HK-2 (cell line): ENCODE measurements around the gene BORCS5.

Source experiments
- DNase-seq: peaks from one replicate; pipeline ENCODE4 v3.0.0-alpha.2; 2018; ENCODE audit not compliant: unreplicated experiment

The BORCS5 gene

DNA sequence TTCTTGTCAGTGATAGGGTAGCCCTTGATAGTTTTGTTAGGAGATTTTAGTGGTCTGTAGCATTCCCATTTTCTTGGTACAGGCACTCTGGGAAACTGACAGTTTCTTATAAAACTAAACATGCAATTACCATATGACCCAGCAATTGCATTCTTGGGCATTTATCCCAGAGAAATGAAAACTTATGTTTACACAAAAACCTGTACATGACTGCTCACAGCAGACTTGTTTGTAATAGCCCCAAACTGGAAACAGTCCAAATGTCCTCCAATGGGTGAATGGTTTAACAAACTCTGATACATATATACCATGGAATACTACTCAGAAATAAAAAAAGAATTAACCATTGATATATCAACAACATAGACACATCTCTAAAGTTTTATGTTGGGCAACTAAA, 75.5 kb downstream of the BORCS5 start:
- no peak for DNase-seq

DNA sequence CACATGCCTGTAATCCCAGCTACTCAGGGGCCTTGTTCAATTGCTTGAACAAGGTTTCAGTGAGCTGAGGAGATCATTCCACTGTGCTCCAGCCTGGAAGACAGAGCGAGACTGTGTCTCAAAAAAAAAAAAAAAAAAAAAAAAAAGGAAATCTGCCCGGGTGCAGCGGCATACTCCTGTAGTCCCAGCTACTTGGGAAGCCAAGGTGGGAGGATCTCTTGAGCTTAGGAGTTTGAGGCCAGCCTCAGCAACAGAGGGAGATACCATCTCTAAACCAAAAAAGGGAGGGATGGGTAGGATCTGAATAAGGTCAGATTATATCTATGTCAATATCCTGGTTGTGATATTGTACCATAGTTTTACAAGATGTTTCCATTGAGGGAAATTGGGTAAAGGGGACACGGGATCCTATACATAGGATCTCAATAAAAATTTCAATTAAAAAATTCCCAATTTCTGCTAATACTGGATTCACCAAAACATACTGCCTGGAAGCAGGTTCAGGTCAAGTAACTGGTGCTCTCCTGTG, 76.4 kb downstream of the BORCS5 start:
- DNase-seq, result no peak

DNA sequence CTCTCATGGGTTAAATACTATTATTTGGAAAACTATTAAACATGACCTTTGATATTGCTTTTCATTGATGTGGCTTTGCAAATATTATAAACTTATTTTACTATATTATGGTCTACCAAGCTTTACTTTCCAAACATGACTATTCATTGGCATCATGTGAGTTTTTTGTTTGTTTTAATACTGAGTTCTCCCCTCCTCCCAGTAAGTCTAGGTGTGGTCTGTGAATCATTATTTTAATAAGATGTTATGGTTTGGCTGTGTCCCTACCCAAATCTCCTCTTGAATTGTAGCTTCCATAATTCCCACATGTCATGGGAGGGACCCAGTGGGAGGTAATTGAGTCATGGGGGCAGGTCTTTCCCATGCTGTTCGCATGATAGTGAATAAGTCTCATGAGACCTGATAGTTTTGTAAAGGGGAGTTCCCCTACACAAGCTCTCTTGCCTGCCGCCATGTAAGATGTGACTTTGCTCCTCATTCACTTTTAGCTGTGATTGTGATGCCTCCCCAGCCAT, 80.0 kb downstream of the BORCS5 start:
- no peak for DNase-seq

DNA sequence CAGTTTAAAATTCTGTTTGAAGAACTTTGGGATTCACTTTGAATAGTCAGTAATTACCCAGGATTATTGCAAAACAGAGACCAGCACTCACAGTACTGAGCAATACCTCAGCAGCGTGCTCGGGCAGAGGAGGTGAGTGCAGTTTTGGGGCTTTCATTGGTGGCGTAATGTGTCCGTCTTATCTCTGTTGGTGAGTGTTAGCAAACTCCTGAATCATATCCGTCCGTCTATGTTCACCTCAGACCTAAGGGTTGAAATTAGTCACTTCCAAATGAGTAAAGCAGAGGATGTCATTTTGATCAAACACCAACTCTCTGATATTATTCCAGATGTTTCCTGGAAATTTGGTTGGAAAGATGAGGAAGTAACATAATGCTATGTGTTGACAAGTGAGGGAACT, 82.8 kb downstream of the BORCS5 start:
- no peak for DNase-seq

DNA sequence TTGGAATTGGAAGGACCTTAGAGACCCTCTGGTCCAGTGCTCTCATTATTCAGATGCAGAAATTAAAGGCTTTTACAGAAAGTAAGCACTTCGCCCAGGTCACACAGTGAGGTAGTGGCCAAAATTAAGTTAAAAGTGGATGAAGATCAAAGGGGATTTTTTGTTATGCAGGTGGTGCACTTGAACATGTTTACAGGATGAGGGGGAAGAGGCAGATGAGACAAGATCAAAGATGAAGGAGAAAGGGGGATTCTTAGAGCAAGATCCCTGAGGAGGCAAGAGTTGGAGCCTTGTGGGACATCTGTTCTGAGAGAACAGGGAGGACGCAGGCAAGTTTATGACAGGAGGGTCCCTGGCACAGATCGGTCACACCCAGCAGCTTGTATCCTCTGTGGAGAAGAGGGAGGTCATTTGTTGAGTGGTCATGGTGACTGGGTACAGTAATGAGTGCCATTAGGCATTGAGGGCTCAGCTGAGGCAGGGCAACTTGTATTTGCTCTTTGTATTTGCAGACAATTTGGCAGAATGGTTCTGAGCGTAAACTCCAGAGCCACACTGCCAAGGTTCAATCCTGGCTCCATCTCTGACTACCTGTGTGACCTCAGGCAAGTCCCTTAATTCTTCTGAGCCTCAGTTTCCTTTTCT, 84.0 kb downstream of the BORCS5 start:
- no peak for DNase-seq

DNA sequence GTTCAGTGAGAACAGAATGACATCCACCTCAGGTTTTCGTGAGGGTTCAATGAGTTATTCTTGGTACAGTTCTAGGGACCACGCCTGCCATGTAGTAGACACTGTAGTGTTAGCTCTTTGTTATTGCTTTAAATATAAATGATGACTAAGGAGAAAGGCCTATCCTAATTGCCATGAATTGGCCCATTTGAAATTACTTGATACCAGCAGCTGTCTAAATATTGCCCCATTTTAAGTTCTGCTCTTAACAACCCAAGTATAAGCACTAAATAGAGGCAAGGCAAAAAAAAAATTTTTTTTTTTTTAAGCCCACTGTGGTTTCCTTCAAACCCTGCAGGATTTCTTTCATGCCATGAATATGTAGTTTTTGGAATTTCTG, 84.5 kb downstream of the BORCS5 start:
- no peak for DNase-seq

DNA sequence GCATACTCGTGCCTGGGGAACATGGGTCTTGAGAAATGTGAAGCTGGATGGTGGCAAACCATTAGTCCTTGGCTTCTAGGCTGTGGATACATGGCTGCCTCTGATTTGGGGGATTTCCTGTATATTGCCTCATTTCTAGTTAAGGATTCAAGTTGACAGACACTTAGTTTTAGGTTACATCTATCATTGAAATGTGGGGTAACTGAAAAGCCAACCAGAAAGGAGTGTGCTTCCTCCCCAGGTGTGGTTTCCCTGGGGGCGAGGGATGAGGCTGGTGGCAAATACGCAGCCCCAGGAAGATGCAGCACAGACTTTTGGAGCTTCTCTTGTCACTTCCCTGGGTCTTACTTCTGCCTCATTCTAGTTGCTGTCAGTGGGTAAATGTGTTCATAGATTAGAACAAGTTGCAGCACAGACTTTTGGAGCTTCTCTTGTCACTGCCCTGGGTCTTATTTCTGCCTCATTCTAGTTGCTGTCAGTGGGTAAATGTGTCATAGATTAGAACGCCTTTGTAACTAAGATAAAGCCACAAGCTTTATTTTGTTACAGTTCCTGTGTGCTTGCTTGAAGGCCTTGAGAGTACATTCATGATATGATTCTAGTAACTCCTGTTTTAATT, 85.1 kb downstream of the BORCS5 start:
- no peak for DNase-seq

DNA sequence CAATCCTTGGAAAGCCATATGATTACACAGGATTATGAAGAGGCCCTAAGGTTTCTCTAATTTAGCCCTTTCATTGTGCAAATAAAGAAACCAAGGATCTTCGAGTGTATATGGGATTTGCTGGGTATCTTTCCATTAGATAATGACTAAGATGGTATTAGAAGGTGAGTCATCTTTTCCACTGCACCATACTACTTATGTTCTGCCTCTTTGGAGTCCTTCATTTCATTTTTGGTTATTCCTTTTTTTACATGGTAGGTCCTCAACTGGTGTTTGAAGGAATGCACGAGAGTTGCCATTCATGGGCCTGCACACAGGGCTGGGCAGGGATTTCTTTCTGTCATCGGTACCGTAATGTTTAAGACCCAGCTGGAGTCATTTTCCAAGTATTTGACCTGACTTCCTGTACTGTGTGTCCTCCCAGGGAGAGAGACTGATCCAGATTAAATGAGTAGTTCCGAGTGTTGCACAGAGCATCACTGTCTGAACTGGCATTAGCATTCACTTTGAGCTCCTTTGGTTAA, 85.7 kb downstream of the BORCS5 start:
- DNase-seq, result no peak

DNA sequence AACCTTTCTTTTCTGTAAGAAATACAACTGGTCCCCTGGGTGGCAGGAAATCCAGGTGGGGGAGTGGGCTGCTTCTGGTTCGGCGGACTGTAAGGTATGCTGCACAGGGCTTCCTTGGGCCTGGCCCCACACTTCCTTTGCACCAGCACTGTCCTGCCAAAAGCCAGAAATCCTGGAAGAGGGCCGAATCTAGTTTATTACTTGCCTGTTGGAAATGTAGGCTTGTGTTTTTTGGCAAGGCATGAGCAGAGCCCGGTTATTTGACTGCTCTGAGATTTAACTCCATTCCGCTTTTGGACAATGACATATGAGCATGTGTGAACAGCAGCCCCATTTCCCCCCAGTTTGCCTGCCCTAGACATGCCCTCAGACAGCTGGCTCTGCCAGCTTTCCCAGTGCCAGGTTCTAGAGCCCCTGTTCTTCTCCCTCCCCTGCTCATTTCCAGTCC, 86.6 kb downstream of the BORCS5 start:
- DNase-seq, result no peak

DNA sequence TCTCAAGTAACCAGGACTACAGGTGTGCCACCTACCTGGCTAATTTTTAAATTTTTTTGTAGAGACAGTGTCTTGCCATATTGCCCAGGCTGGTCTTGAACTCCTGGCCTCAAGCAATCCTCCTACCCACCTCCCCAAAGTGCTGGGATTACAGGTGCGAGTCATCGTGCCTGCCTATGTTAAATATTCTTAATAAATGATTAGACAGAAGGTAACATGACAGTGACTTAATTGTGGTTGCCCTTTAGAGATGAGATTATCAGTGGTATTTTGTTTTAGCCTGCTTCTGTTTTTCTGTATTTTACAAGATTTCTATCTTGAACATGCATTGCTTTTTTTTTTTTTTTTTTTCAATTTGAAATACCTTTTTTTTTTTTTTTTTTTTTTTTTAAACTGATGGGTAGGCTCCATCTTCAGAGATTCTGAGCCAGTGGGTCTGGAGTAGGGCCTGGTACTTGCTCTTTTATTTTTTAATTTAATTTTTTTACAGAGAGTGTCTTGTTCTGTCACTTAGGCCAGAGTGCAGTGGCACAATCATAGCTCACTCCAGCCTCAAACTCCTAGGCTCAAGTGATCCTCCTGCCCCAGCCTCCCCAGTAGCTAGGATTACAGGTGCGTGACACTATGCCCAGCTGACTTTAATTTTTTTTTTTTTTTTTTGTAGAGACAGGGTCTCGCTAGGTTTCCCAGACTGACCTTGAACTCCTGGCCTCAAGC, 88.4 kb downstream of the BORCS5 start:
- DNase-seq, result peak; percentile 13

DNA sequence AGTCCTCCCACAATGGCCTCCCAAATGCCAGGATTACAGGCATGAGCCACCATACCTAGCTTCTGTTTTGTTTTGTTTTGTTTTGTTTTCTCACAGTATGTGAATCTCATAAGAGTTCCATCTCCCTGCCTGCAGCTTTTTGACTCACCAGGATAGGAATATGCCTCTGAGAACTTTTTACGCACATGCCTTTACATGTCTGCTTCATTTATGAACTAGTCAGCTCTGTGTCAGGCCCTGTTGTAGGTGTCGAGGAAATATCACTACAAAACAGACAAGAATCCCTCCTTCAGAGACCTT, 89.0 kb downstream of the BORCS5 start:
- no peak for DNase-seq

DNA sequence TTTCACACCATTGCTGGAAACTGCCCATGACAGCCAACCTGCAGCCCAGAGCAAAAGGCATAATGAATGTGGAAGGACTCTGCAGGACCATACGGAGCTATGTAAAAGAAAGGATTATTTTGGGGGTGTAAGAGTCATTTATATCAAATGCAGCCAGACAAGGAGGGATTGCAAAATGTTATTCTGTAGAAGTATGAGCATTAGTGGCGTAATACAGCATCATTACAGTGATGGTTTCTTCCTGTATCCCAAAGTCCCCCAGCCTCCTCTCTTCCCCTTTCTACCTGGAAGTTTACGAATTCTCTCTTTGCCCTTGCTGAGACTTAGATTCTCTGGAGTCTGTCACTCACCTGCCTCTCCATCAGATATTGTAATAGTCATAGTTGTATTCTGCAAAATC, 89.9 kb downstream of the BORCS5 start:
- DNase-seq, result no peak

DNA sequence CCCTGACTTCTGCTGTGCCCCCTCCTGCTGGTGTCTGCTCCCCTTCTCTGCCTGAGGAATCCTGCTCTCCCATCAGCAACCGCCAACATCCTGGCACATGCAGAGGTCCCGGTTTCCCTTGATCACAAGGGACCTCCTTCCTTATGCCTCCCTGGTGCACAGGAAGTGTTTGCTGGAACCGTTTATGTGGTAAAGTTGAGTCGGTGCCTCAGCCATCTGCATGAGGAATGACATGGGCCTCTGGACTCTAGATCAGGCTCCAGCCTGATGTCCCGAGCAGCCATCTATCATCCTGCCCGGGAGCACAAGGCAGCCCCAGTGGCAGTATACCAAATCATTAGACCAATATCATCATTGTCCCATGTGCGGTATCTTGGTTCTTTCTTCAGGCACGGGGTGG, 90.4 kb downstream of the BORCS5 start:
- DNase-seq, result no peak

DNA sequence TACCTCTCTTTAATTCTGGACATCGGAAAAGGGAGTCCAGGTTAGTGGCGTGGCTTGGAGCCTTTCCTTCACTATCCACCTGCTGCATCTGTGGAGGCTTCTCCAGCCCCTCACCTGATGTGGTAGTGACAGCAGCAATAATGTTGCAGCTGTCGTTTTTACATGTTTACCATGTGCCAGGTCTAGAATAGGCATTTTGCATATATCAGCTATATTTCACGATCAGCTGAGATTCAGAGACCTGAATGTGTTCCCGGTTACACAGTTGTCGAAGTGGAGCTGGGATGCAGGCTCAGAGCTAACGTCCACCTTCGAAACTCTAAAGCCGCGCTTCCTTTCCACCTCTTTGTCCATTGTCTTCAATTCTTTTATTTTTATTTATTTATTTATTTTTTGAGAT, 91.0 kb downstream of the BORCS5 start:
- no peak for DNase-seq

DNA sequence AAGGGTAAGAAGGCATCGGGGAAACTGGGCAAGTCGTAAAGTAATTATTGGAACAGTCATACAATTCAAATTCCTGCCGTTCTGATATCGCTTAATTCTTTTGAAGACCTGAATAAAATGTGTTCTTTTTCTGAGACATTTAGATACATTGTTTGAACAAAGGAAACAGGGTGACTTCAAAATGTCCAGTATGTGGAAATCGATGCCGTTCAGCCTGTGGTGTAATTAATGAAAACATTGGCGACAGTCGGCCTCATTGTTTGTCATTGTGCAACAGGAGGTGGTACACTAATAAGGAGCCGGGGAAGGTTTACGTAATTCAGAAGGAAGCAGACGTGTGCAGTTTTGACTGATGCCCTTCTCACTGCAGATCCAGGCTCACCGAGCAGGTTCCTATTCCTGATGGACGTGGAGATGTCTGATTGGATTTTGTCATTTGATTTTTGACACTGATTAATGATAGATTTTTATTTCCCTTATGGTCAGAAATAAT, 92.7 kb downstream of the BORCS5 start:
- no peak for DNase-seq

DNA sequence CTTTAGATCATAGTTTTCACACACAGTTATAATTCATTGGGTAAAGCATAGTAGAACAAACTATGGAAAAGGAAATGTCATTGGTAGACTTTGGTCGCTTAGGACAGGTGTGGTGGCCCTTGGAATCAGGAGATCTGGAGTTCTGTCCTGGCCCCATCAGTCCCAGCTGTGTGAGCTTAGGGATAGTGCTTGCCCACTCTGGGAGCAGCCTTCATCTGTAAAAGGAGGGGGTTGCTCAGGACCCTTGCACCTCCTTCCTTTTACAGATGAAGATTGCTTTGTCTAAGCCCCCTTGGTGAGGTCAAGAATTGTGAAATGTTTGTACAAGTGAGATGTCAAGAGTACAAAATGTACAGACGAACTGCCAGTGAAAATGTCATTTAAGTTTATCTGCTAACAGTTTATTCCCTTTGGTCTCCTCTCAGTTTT, 93.2 kb downstream of the BORCS5 start:
- no peak for DNase-seq

DNA sequence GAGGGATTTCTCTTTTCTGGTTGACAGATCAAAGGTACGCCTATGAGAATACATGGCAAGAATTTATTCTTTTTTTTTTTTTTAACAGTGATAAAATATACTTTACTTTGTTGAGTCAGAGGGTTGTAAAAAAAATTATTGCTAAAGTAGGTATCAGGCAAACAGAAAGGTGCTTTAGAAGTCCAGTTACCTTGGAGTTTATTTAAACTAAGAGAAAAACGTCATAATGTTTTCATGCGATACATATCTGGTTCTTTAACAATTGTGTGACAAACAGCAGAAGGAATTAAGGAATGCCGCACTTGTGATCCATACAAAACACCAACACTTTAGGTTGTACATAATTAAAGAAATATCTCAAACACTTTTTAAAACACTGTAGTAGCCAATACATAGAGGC, 94.2 kb downstream of the BORCS5 start:
- DNase-seq, result no peak

DNA sequence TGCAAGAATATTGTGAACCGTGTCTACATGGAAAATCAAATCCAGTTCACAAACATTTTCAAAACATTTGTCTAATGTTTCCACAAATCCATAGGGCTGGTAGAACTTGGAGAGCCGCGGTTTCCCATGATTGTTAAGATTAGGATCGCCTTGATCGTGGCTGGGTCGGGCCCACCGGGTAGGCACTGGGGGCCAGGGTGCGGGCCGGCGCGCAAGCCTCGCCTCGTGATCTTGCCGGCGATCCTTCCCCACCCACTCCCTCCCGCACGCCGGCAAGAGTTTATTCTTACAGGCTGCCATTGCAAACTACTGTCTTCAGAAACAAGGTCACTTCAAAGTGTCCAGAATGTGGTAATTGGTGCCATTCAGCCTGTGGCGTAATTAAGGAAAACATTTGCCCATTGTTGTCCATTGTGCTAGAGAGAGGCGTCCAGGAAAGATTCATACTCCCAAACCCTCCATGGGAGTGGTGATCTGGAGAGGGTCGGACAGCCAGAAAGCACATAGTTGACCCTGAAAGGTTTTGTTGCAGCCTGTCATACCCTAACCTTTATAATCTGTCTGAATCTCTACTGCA, 95.5 kb downstream of the BORCS5 start:
- no peak for DNase-seq

DNA sequence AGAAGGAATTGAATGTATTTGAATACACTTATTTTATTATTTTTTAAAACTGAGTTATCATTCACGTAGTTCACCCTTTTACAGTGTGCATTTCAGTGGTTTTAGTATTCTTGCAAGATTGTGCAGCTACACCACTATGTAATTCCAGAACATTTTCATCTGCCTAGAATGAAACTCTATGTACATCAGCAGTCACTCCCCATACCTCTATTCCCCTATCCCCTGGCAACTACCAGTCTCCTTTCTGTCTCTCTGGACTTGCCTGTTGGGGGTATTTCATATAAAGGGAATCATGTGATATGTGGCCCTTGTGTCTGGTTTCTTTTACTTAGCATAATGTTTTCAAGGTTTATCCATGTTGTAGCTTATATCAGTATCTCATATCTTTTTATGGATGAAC, 96.8 kb downstream of the BORCS5 start:
- DNase-seq, result no peak

DNA sequence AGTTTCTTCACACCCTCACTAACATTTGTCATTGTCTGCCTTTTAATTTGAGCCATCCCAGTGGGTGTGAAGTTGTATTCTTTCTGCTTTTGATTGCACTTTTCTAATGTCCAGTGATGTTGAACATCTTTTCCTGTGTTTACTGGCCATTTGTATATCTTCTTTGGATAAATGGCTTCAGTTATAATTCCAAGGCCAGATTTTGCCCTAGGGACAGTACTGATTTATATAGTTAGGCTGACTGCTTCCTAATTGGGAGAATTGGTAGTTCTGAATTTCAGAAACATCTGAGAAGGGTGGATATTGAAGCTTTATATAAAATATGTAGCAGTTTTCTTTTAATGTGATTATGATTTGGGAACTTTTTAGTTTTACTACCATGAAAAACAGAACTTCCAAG, 97.4 kb downstream of the BORCS5 start:
- DNase-seq, result no peak

DNA sequence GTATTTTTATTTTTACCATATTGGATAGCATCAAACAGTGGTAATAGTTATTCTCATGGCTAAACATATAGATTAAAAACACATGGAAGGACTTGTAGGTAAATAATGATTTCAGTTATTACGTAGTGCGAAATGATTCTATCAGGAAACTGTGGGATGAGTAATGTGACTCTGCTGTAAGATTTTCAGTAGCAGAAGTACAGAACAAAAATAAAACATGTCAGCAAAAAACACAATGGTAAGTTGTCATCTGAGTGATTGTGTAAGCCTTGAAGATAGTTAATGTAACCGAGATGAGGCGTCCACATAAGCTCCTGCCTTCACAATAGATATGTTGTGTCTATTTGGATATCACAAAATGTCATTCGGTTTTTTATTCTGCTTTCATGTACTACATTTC, 99.8 kb downstream of the BORCS5 start:
- no peak for DNase-seq
